Amniotic stem cell (primary cell): Measurements from ENCODE around the gene VWA3B.
"Not testable (repeated sequence)": the region's sequence is repeated elsewhere in the genome, so short reads cannot be mapped to it uniquely, and the experiment has no call there.

Experiments used
- DNase-seq: peaks from one replicate; lab custom pipeline; 2025; lab: John Stamatoyannopoulos, UW

VWA3B gene

GRCh38 chr2:98298683-98299164 lies 211.8 kb downstream of the VWA3B start:
- no peak for DNase-seq

DNA sequence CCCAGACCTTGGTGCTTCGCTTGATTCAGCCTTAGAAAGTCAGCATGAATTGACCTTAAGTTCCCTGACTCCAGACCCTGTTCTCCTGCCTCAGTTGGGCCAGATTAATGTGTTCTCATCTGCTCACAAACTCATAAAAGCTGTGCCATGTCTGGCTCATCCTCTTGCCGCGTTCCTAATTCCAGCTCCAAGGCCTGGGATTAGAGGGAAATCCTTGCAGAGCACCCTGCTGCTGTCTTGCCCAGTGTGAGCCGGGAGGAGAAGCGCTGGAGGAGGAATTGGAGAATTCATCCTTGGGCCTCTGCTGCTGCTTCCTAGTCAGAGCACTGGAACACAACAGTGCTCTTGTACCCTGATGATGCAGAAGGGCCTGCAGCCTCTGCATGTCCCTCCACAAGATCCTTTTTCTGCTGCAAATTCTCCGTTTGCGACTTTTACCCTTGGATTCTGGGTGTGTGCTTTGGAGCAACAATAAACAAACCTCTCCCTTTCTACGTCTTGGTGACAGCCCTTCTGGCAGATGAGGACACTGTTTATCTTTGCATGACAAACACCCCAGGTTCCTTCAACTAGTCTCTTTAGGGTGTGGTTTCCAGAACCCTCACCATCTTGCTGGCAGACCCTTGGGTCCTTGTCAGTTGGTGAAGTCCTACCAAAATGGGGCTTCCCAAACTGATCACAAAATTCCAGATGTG lies 212.4 kb downstream of the VWA3B start:
- DNase-seq: no peak

GRCh38 chr2:98300141-98300874 lies 213.3 kb downstream of the VWA3B start:
- DNase-seq: no peak

GRCh38 chr2:98301469-98301868 lies 214.5 kb downstream of the VWA3B start:
- no peak for DNase-seq

- not testable (repeated sequence) for DNase-seq
These were observed 220.2 kb downstream of the VWA3B start for GRCh38 chr2:98307131-98307696.

DNA sequence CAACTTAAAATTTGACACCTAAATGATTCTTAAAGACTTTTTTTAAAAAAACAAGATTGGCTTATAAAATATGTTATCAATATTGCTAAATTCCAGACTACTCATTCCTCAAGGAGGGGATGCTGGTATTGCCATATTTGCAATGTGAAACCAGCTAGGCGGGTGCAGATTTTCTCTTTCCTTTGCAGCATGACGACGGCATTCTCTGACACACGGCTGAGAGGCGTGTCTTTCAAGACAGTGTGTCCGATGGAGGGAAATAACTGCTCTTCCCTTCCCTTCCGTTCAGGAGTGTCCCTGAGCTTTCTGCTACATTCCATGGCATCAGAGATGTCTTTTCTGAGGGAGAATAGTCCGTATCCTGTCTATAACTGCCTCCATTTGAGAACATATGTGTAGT lies 221.1 kb downstream of the VWA3B start:
- peak; percentile 21 for DNase-seq

- DNase-seq: no peak
These were observed 221.6 kb downstream of the VWA3B start for GRCh38 chr2:98308532-98308931.

- no peak for DNase-seq
These were observed 222.6 kb downstream of the VWA3B start for GRCh38 chr2:98309580-98309979.

DNA sequence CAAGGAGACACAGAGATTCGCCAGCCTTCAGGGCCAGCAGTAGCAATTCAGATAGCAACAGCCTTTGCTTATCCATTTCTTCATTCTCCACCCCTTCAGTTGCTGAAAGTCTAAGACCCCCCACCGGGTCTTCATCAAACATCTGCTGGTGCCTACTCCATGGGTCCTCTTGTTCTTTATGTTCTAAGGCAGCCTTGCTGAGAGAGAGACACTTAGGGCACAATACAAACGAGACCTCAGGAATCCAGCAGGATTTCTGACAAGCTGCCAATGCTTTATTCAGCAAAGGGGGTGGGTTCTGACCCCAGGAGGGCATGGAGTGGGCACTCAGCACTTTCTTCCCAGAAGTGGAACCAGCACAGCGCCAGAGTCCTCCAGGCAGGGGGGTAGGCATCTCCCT lies 223.0 kb downstream of the VWA3B start:
- DNase-seq: no peak

DNA sequence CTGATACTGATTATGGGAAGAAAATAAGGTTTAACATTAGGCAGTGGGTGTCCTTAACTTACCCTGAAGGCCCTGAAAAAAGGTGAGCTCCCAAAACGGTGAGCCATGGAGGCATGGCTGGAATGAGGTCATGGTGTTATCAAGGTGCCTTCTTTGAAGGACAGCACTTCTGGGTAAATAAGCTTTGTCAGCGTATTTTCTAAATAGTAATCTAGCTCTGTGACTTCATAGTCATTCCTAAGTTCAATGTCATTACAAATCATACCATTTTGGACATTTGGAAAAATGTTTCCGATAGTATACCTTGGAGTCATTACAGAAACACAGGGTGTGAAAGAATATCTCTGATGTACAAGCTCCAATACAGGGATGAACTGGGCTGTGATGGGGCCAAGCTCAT lies 224.1 kb downstream of the VWA3B start:
- DNase-seq: no peak

GRCh38 chr2:98311771-98312545 lies 225.0 kb downstream of the VWA3B start:
- DNase-seq: no peak

DNA sequence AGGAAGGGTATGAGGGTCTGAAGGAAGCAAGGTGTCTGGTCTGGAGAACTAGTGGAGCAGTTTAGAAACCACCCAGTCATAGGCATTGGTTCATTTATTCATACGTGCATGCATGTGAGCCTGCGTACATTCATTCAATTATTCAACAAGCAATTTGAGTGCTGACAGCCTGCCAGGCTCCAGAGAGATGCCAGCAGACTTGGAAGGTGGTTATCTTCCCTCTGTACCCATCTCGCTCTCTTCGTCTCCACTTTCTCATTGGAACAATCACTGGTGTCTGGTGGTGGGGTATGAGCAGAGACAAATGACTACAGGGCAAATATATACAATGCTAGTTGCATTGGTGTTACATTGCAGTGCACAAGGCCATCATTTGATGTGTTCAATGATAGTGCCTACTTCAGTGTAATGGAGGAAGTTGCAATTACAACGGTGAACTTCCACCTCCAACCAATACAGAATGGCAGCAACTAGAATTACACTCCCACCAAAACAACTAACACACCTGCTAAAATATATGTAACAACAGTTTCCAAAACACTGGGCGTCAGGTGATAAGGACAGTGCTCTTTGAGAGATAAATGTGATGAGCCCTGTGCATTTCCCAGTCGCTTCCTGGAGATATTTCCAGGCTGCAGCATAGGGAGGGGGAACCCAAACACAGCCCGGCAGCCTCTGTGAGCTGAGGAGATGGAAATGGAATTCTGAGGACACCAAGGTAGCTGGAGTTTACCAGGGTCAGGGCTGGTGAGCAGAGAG lies 226.7 kb downstream of the VWA3B start:
- DNase-seq: no peak

- DNase-seq: no peak
These were observed 227.3 kb downstream of the VWA3B start for GRCh38 chr2:98314251-98314650.

GRCh38 chr2:98315957-98316356 lies 229.0 kb downstream of the VWA3B start:
- no peak for DNase-seq

- DNase-seq: no peak
These were observed 230.2 kb downstream of the VWA3B start for GRCh38 chr2:98317214-98317613.

DNA sequence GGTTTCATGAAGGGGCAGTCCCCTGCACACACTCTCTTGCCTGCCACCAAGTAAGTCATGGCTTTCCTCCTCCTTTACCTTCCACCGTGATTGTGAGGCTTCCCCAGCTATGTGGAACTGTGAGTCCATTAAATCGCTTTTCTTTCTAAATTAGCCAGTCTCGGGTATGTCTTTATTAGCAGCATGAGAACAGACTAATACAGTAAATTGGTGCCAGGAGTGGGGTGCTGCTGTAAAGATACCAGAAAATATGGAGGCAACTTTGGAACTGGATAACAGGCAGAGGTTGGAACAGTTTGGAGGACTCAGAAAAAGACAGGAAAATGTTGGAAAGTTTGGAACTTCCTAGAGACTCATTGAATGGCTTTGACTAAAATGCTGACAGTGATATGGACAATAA lies 233.2 kb downstream of the VWA3B start:
- not testable (repeated sequence) for DNase-seq

GRCh38 chr2:98324181-98324580 lies 237.2 kb downstream of the VWA3B start:
- no peak for DNase-seq

GRCh38 chr2:98327776-98328175 lies 240.8 kb downstream of the VWA3B start:
- DNase-seq: no peak

- DNase-seq: no peak
These were observed 242.6 kb downstream of the VWA3B start for GRCh38 chr2:98329549-98329948.

DNA sequence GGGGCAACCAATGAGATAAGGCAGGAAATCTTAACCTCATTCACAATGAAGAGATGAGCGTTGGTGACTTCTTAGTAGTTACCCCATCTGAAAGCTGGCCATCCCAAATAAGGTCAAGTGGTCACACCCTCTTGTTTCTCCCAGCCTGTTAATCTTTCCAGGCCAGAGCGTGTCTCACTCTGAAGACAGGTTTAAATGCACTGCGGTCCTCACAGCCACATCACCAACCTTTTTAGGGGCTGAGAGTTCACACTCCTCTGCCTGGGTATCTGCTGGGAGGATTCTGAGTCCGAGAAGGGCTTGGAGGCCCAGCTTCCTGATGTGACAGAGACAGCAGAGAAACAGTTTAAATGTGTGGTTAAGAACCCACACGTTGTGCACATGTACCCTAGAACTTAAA lies 246.0 kb downstream of the VWA3B start:
- no peak for DNase-seq

GRCh38 chr2:98333922-98334321 lies 247.0 kb downstream of the VWA3B start:
- DNase-seq: no peak
